ENCODE measurements around the gene SOX12. TPM values are rescaled to one million over a fixed set of nuclear protein-coding genes. Genes with fewer than 3 reads are reported as not detected.

The SOX12 gene
- 0.40 TPM for total RNA-seq (2013)
- polyA plus RNA-seq, result under 1 TPM; 0.03 to 0.51 (median 0.12) TPM
- polyA minus RNA-seq, result 0.42 and 0.64 TPM in 2 replicates
- 0.42 to 5.7 (median 0.98) reads per million in 11 experiments for total RNA-seq

DNA sequence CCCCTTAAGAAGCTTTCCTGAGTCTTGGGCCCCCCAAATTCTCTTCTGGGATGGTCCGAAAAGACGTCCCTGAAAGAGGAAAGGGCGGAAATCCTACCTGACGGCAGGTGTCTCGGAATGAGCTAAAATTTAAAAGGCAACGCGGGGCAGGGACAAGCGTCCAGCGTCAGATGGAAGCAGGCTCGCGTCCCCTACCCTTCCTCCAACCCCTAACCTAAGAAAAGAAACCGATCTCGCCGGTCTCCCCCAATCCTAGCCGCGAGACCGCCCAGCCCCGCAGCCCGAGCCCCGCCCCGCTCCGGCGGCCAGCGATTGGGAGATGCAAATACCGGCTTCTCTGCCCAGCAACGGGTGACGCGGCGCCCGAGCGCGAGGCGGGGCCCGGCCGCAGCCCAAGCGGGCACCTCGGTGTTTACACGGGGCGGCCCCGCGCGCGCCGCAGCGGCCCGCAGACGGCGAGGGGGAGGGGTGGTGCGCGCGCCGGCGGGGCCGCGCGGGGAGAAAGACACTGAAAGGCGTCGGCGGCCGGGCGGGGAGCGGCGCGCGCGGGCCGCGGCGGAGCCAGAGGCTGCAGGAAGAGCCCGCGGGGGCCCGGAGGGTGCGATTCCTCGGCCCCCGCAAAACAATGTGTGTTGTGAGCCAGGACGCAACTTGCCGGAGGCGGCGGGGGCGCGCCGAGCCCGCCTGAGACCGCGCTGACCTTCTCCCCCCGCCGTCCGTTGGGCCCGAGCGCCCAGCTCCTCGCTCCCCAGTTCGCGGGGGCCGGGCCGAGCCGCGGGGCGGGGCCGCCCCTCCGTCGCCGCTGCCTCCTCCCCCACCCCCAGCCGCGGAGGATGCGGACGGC lies at the start of gene SOX12:
SOX12 (plus strand) TSS at position 508 of the 844 bp plus-strand sequence. CDS start 373 bp downstream, outside the sequence.
- peaks cover 0 to 6% (median 0%) of the 10 kb centered on the region in 7 donors for H3K9me3 Mint-ChIP-seq
- peak within 1 kb of the TSS in 6 of 7 donors; percentile 53 to 87 (median 83) for H3K27ac Mint-ChIP-seq
- no peaks in the 10 kb centered on the region for H3K79me2 ChIP-seq (ENCODE audit: insufficient read depth, low read length)
- H3K4me3 Mint-ChIP-seq, result peak within 1 kb of the TSS; percentile 84 to 89
- under 1% methylated on average over 106 of the region's 106 CpGs for WGBS (ENCODE audit: insufficient coverage)
- peak within 1 kb of the TSS; percentile 100 for H3K4me2 ChIP-seq (replicated peaks; ENCODE audit: extremely low read depth, low read length, poor library complexity, severe bottlenecking)
- peak; percentile 82 to 87 (median 84) for DNase-seq
- no peaks in the 10 kb centered on the region for H3K36me3 ChIP-seq (replicated peaks in 1 of 2; ENCODE audit: control insufficient read depth in 1 of 2, insufficient read depth in 2 of 2, low read length in 2 of 2)
- H3K27me3 ChIP-seq (ENCODE audit: control insufficient read depth in 2 of 2, insufficient read depth in 2 of 2, low read length in 2 of 2), result peaks cover 4 to 13% of the 10 kb centered on the region in 2 donors
- H3K9ac ChIP-seq (ENCODE audit: insufficient read depth, low read length, poor library complexity, severe bottlenecking), result peak within 1 kb of the TSS; percentile 36
- peak within 1 kb of the TSS; percentile 57 to 90 (median 64) for H3K4me3 ChIP-seq (replicated peaks in 1 of 3; ENCODE audit: low read depth in 2 of 3, low read length in 3 of 3)
- intact Hi-C loops (cut with micrococcal nuclease), result no loop called here
- H3K27ac ChIP-seq (ENCODE audit: low read depth in 1 of 2, low read length in 2 of 2), result peak within 1 kb of the TSS; percentile 31 to 38
- peak within 1 kb of the TSS; percentile 83 for H2AFZ ChIP-seq (ENCODE audit: insufficient read depth, low read depth, low read length, poor library complexity, severe bottlenecking)
- no peaks in the 10 kb centered on the region for H3K36me3 Mint-ChIP-seq
- TF ChIP-seq, protein P1, sequence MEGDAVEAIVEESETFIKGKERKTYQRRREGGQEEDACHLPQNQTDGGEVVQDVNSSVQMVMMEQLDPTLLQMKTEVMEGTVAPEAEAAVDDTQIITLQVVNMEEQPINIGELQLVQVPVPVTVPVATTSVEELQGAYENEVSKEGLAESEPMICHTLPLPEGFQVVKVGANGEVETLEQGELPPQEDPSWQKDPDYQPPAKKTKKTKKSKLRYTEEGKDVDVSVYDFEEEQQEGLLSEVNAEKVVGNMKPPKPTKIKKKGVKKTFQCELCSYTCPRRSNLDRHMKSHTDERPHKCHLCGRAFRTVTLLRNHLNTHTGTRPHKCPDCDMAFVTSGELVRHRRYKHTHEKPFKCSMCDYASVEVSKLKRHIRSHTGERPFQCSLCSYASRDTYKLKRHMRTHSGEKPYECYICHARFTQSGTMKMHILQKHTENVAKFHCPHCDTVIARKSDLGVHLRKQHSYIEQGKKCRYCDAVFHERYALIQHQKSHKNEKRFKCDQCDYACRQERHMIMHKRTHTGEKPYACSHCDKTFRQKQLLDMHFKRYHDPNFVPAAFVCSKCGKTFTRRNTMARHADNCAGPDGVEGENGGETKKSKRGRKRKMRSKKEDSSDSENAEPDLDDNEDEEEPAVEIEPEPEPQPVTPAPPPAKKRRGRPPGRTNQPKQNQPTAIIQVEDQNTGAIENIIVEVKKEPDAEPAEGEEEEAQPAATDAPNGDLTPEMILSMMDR (IDR thresholded peaks at IDR 0.05), result no peak
- no peaks in the 10 kb centered on the region for H4K20me1 ChIP-seq (ENCODE audit: insufficient read depth, low read length)
- H3K27me3 Mint-ChIP-seq (ENCODE audit: low read depth in 3 of 3), result peaks cover 10 to 26% (median 18%) of the 10 kb centered on the region in 3 donors
- peaks cover 38 to 46% of the 10 kb centered on the region in 2 donors for H3K4me1 ChIP-seq (ENCODE audit: control insufficient read depth in 1 of 2, insufficient read depth in 2 of 2, low read length in 2 of 2)
- no peaks in the 10 kb centered on the region for H3K9me3 ChIP-seq (replicated peaks in 1 of 2; ENCODE audit: control insufficient read depth in 1 of 2, insufficient read depth in 1 of 2, low read length in 2 of 2)
- peaks cover 38% of the 10 kb centered on the region for H3K4me1 Mint-ChIP-seq

DNA sequence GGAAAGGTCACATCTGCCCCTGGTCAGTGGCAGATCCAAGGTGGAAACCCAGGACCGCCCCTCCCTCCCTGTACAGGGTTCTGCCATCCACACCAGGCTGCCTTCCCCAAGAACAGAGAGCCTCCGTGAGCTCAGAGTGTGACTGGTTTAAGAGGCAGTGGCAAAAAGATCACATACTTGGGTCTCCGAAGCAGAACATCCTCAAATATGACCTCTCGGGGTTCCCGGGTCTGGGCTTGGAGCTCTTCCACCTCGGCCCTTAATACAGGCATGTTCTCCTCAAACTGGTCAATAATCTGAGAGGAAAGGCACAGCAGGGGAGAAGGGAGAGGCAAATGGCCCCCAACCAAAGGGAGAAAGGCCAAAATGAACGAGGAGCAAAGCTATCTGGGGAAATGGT lies 49.6 kb upstream of the SOX12 start:
- Histone ChIP-seq H3K79me2 (ENCODE audit: insufficient read depth, low read length) (no peaks in the 10 kb centered on the region), H3K4me2 (replicated peaks; ENCODE audit: extremely low read depth, low read length, poor library complexity, severe bottlenecking) (no peak overlapping the region), H2AFZ (ENCODE audit: insufficient read depth, low read depth, low read length, poor library complexity, severe bottlenecking) (no peak overlapping the region), H3K4me1 (ENCODE audit: control insufficient read depth in 1 of 2, insufficient read depth in 2 of 2, low read length in 2 of 2) (peaks cover 0 to 6% of the 10 kb centered on the region in 2 donors), H4K20me1 (ENCODE audit: insufficient read depth, low read length) (no peaks in the 10 kb centered on the region), H3K9ac (ENCODE audit: insufficient read depth, low read length, poor library complexity, severe bottlenecking) (no peak overlapping the region), H3K4me3 (replicated peaks in 1 of 3; ENCODE audit: low read depth in 2 of 3, low read length in 3 of 3) (no peak overlapping the region), H3K27me3 (ENCODE audit: control insufficient read depth in 2 of 2, insufficient read depth in 2 of 2, low read length in 2 of 2) (no peaks in the 10 kb centered on the region), H3K9me3 (replicated peaks in 1 of 2; ENCODE audit: control insufficient read depth in 1 of 2, insufficient read depth in 1 of 2, low read length in 2 of 2) (no peaks in the 10 kb centered on the region), H3K36me3 (replicated peaks in 1 of 2; ENCODE audit: control insufficient read depth in 1 of 2, insufficient read depth in 2 of 2, low read length in 2 of 2) (peaks cover 10 to 12% of the 10 kb centered on the region in 2 donors), H3K27ac (ENCODE audit: low read depth in 1 of 2, low read length in 2 of 2) (no peak overlapping the region)
- no peak for DNase-seq
- H3K27me3 Mint-ChIP-seq (ENCODE audit: low read depth in 3 of 3), result no peaks in the 10 kb centered on the region
- H3K36me3 Mint-ChIP-seq, result peaks cover 19 to 30% of the 10 kb centered on the region in 2 donors
- 96% methylated on average over 4 of the region's 7 CpGs for WGBS (ENCODE audit: insufficient coverage)
- peak overlapping the region in 1 of 7 donors; percentile 34 for H3K27ac Mint-ChIP-seq
- TF ChIP-seq, protein P1 (IDR thresholded peaks at IDR 0.05), result no peak
- intact Hi-C loops (cut with micrococcal nuclease), result no loop called here
- H3K9me3 Mint-ChIP-seq, result peaks cover 0 to 3% (median 2%) of the 10 kb centered on the region in 7 donors
- no peaks in the 10 kb centered on the region for H3K4me1 Mint-ChIP-seq
- H3K4me3 Mint-ChIP-seq, result no peak overlapping the region
